NT2/D1 (cell line): ENCODE results near the gene CPNE5.

Experiments
- YY1 ChIP-seq: IDR thresholded peaks from 2 replicates; pipeline ENCODE4 v1.6.1; 2011; ENCODE audit not compliant: insufficient read length, insufficient read depth
- ZNF274 ChIP-seq: IDR thresholded peaks from 2 replicates; pipeline ENCODE4 v1.6.1; 2011; ENCODE audit warnings: mild to moderate bottlenecking, low read depth, low read length

DNA sequence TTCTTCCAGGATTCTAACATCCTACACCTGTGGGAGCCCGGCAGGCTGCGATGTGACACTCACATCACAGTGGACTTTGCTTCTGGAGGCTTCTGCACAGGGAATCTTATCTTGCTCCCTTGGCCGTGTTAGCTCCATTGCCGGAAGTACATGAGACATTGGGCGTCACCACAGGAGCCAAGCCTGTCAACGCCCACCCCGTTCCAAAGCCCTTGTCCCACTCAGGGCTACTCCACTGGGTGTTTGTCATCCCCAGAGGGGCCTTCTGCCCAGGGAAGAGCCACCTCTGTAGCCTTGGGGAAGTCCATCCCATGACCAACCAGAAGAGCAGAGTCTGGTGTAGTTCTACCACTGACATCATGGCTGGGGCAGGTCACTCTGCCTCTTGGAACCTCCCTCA, 139.9 kb downstream of the CPNE5 start:
- TF ChIP-seq YY1 (no peak), ZNF274 (no peak)
